ENCODE results near the gene CCDC15.
A peak's percentile ranks its signal among the peaks of the same experiment; 100 is the strongest.

DNA sequence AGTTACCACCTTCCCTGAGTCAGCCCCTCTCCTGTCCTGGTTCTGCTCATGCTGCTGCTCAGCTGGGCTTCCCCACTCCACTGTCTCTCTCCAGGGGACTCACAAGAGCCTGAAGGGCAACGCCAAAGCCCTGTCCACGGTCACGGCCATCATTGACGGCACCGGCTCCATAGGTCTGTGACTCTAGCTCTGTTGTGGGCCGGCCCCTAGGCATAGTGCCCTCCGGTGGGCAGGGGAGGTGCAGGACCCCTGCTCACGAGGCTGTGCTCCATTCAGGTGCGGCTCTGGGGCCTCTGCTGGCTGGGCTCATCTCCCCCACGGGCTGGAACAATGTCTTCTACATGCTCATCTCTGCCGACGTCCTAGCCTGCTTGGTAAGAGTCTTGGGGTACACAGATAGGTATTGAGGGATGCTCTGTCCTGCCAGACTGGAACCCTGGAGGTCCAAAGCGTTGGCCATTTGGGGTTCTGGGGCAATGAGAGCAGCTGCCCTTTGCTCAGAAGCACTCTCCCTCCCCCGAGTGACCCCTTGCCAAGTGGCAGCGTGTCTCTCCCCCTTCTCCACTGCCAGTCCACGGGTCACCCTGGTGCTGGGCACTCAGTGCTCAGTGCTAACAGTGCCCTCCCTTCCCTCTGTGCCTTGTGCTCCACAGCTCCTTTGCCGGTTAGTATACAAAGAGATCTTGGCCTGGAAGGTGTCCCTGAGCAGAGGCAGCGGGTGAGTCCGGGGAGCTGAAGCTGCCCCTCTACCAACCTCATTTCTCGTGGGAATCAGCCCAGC lies 131.5 kb downstream of the CCDC15 start:
- TF ChIP-seq CTCF (IDR thresholded peaks at IDR 0.05; ENCODE audit: borderline replicate concordance, extremely low read depth, low read length, poor library complexity, severe bottlenecking) (peak; percentile 18), EZH2 (IDR thresholded peaks at IDR 0.05; ENCODE audit: borderline replicate concordance, low read depth, low read length, severe bottlenecking) (no peak)
